ENCODE measurements around the gene UVRAG. TPM values are rescaled to one million over a fixed set of nuclear protein-coding genes. Genes with fewer than 3 reads are reported as not detected.

Gene UVRAG
- total and polyA plus RNA-seq, 4 experiments from 2014 or later, result 11.2 to 32.2 (median 21.3) TPM

- no peaks in the 10 kb centered on the region for H3K36me3 ChIP-seq (ENCODE audit: insufficient read depth, low read length)
- no peaks in the 10 kb centered on the region for H3K36me3 Mint-ChIP-seq
- ChIA-PET POLR2A (ENCODE audit: partially characterized antibody) (no interaction called here), CTCF (ENCODE audit: partially characterized antibody) (interaction anchor here (0.9 to 1.0 kb wide), 2 partner anchors 9 to 11 kb away, joined by 3 to 4 read pairs; no protein-coding TSS in a partner anchor)
- H3K4me1 Mint-ChIP-seq, result no peaks in the 10 kb centered on the region
- intact Hi-C loops (cut with micrococcal nuclease), result no loop called here
- no peak overlapping the region for H3K4me3 Mint-ChIP-seq
- no peaks in the 10 kb centered on the region for H3K4me1 ChIP-seq (ENCODE audit: insufficient read depth, low read length)
- H3K9me3 Mint-ChIP-seq, result no peaks in the 10 kb centered on the region
- peak overlapping the region in 1 of 7 donors; percentile 56 for H3K27ac Mint-ChIP-seq
- no peaks in the 10 kb centered on the region for H3K9me3 ChIP-seq (ENCODE audit: control insufficient read depth in 1 of 2, low read length in 2 of 2)
- H3K27ac ChIP-seq (ENCODE audit: low read depth, low read length), result no peak overlapping the region
- H3K27me3 ChIP-seq (ENCODE audit: insufficient read depth, low read length), result no peaks in the 10 kb centered on the region
- no peak for DNase-seq
- H3K27me3 Mint-ChIP-seq, result no peaks in the 10 kb centered on the region
- no peak overlapping the region for H3K4me3 ChIP-seq (ENCODE audit: low read length in 2 of 2)
Observed at GRCh38 chr11:75792127-75792731, 22.8 kb upstream of the UVRAG start.

- Mint-ChIP-seq H3K27me3 (no peaks in the 10 kb centered on the region), H3K36me3 (no peaks in the 10 kb centered on the region), H3K4me1 (no peaks in the 10 kb centered on the region), H3K9me3 (no peaks in the 10 kb centered on the region), H3K27ac (no peak overlapping the region), H3K4me3 (no peak overlapping the region)
- Histone ChIP-seq H3K27me3 (ENCODE audit: insufficient read depth, low read length) (no peaks in the 10 kb centered on the region), H3K4me1 (ENCODE audit: insufficient read depth, low read length) (no peaks in the 10 kb centered on the region), H3K4me3 (ENCODE audit: low read length in 2 of 2) (no peak overlapping the region), H3K27ac (ENCODE audit: low read depth, low read length) (no peak overlapping the region), H3K36me3 (ENCODE audit: insufficient read depth, low read length) (no peaks in the 10 kb centered on the region), H3K9me3 (ENCODE audit: control insufficient read depth in 1 of 2, low read length in 2 of 2) (no peaks in the 10 kb centered on the region)
- intact Hi-C loops (cut with micrococcal nuclease), result no loop called here
- ChIA-PET CTCF (ENCODE audit: partially characterized antibody) (interaction anchor here (0.9 to 1.7 kb wide), 3 partner anchors 8 to 10 kb away, joined by 3 to 11 read pairs (median 4); no protein-coding TSS in a partner anchor), POLR2A (ENCODE audit: partially characterized antibody) (no interaction called here)
- no peak for DNase-seq
Observed at GRCh38 chr11:75792997-75793800, 21.8 kb upstream of the UVRAG start.

GRCh38 chr11:75793966-75794365 lies 21.0 kb upstream of the UVRAG start:
- CTCF ChIA-PET (ENCODE audit: partially characterized antibody), result interaction anchor here (1.7 kb wide), 1 partner anchor 9 kb away, joined by 11 read pairs; no protein-coding TSS in a partner anchor
- H3K36me3 ChIP-seq (ENCODE audit: insufficient read depth, low read length), result no peaks in the 10 kb centered on the region
- DNase-seq, result no peak
- Mint-ChIP-seq H3K9me3 (no peaks in the 10 kb centered on the region), H3K4me1 (peaks cover 0 to 2% (median 0%) of the 10 kb centered on the region in 4 donors), H3K27me3 (no peaks in the 10 kb centered on the region), H3K36me3 (no peaks in the 10 kb centered on the region), H3K4me3 (no peak overlapping the region), H3K27ac (peak overlapping the region in 1 of 7 donors; percentile 17)
- H3K9me3 ChIP-seq (ENCODE audit: control insufficient read depth in 1 of 2, low read length in 2 of 2), result no peaks in the 10 kb centered on the region
- POLR2A ChIA-PET (ENCODE audit: partially characterized antibody), result no interaction called here
- no peaks in the 10 kb centered on the region for H3K27me3 ChIP-seq (ENCODE audit: insufficient read depth, low read length)
- intact Hi-C loops (cut with micrococcal nuclease), result no loop called here
- no peaks in the 10 kb centered on the region for H3K4me1 ChIP-seq (ENCODE audit: insufficient read depth, low read length)
- no peak overlapping the region for H3K27ac ChIP-seq (ENCODE audit: low read depth, low read length)
- H3K4me3 ChIP-seq (ENCODE audit: low read length in 2 of 2), result no peak overlapping the region

- H3K27ac Mint-ChIP-seq, result no peak overlapping the region
- no peak for DNase-seq
- Histone ChIP-seq H3K9me3 (ENCODE audit: control insufficient read depth in 1 of 2, low read length in 2 of 2) (no peaks in the 10 kb centered on the region), H3K4me1 (ENCODE audit: insufficient read depth, low read length) (no peaks in the 10 kb centered on the region), H3K4me3 (ENCODE audit: low read length in 2 of 2) (no peak overlapping the region), H3K36me3 (ENCODE audit: insufficient read depth, low read length) (no peaks in the 10 kb centered on the region), H3K27ac (ENCODE audit: low read depth, low read length) (no peak overlapping the region), H3K27me3 (ENCODE audit: insufficient read depth, low read length) (no peaks in the 10 kb centered on the region)
- no peak overlapping the region for H3K4me3 Mint-ChIP-seq
- H3K9me3 Mint-ChIP-seq, result no peaks in the 10 kb centered on the region
- ChIA-PET POLR2A (ENCODE audit: partially characterized antibody) (no interaction called here), CTCF (ENCODE audit: partially characterized antibody) (no interaction called here)
- intact Hi-C loops (cut with micrococcal nuclease), result no loop called here
- H3K36me3 Mint-ChIP-seq, result no peaks in the 10 kb centered on the region
- H3K27me3 Mint-ChIP-seq, result no peaks in the 10 kb centered on the region
- H3K4me1 Mint-ChIP-seq, result peaks cover 0 to 6% (median 0%) of the 10 kb centered on the region in 4 donors
Observed at GRCh38 chr11:75795276-75796090, 19.5 kb upstream of the UVRAG start.

GRCh38 chr11:75796091-75796435 lies 18.9 kb upstream of the UVRAG start:
- Mint-ChIP-seq H3K27ac (no peak overlapping the region), H3K36me3 (no peaks in the 10 kb centered on the region), H3K4me1 (peaks cover 2 to 12% (median 4%) of the 10 kb centered on the region in 4 donors), H3K9me3 (no peaks in the 10 kb centered on the region), H3K27me3 (no peaks in the 10 kb centered on the region), H3K4me3 (no peak overlapping the region)
- intact Hi-C loops (cut with micrococcal nuclease), result no loop called here
- CTCF ChIA-PET (ENCODE audit: partially characterized antibody), result no interaction called here
- no peak overlapping the region for H3K27ac ChIP-seq (ENCODE audit: low read depth, low read length)
- H3K4me1 ChIP-seq (ENCODE audit: insufficient read depth, low read length), result peaks cover 6% of the 10 kb centered on the region
- DNase-seq, result no peak
- no peaks in the 10 kb centered on the region for H3K27me3 ChIP-seq (ENCODE audit: insufficient read depth, low read length)
- POLR2A ChIA-PET (ENCODE audit: partially characterized antibody), result no interaction called here
- H3K9me3 ChIP-seq (ENCODE audit: control insufficient read depth in 1 of 2, low read length in 2 of 2), result no peaks in the 10 kb centered on the region
- no peak overlapping the region for H3K4me3 ChIP-seq (ENCODE audit: low read length in 2 of 2)
- H3K36me3 ChIP-seq (ENCODE audit: insufficient read depth, low read length), result no peaks in the 10 kb centered on the region

GRCh38 chr11:75797116-75797515 lies 17.9 kb upstream of the UVRAG start:
- Histone ChIP-seq H3K27ac (ENCODE audit: low read depth, low read length) (no peak overlapping the region), H3K4me3 (ENCODE audit: low read length in 2 of 2) (no peak overlapping the region), H3K27me3 (ENCODE audit: insufficient read depth, low read length) (no peaks in the 10 kb centered on the region), H3K9me3 (ENCODE audit: control insufficient read depth in 1 of 2, low read length in 2 of 2) (no peaks in the 10 kb centered on the region), H3K4me1 (ENCODE audit: insufficient read depth, low read length) (peaks cover 16% of the 10 kb centered on the region), H3K36me3 (ENCODE audit: insufficient read depth, low read length) (no peaks in the 10 kb centered on the region)
- no peaks in the 10 kb centered on the region for H3K9me3 Mint-ChIP-seq
- peaks cover 7 to 22% (median 13%) of the 10 kb centered on the region in 4 donors for H3K4me1 Mint-ChIP-seq
- H3K4me3 Mint-ChIP-seq, result no peak overlapping the region
- intact Hi-C loops (cut with micrococcal nuclease), result no loop called here
- CTCF ChIA-PET (ENCODE audit: partially characterized antibody), result interaction anchor here (1.3 kb wide), 1 partner anchor 70 kb away, joined by 3 read pairs; no protein-coding TSS in a partner anchor
- H3K27me3 Mint-ChIP-seq, result no peaks in the 10 kb centered on the region
- POLR2A ChIA-PET (ENCODE audit: partially characterized antibody), result no interaction called here
- H3K27ac Mint-ChIP-seq, result peak overlapping the region in 1 of 7 donors; percentile 60
- H3K36me3 Mint-ChIP-seq, result no peaks in the 10 kb centered on the region
- DNase-seq, result no peak

GRCh38 chr11:75797792-75798191 lies 17.2 kb upstream of the UVRAG start:
- H3K36me3 Mint-ChIP-seq, result no peaks in the 10 kb centered on the region
- no peak overlapping the region for H3K4me3 Mint-ChIP-seq
- Histone ChIP-seq H3K36me3 (ENCODE audit: insufficient read depth, low read length) (no peaks in the 10 kb centered on the region), H3K4me3 (ENCODE audit: low read length in 2 of 2) (no peak overlapping the region), H3K9me3 (ENCODE audit: control insufficient read depth in 1 of 2, low read length in 2 of 2) (no peaks in the 10 kb centered on the region), H3K4me1 (ENCODE audit: insufficient read depth, low read length) (peaks cover 20% of the 10 kb centered on the region), H3K27me3 (ENCODE audit: insufficient read depth, low read length) (no peaks in the 10 kb centered on the region), H3K27ac (ENCODE audit: low read depth, low read length) (no peak overlapping the region)
- no peak overlapping the region for H3K27ac Mint-ChIP-seq
- no peak for DNase-seq
- CTCF ChIA-PET (ENCODE audit: partially characterized antibody), result interaction anchor here (1.3 kb wide), 1 partner anchor 70 kb away, joined by 3 read pairs; no protein-coding TSS in a partner anchor
- POLR2A ChIA-PET (ENCODE audit: partially characterized antibody), result interaction anchor here (0.6 kb wide), 1 partner anchor 315 kb away, joined by 3 read pairs; no protein-coding TSS in a partner anchor
- intact Hi-C loops (cut with micrococcal nuclease), result no loop called here
- no peaks in the 10 kb centered on the region for H3K9me3 Mint-ChIP-seq
- peaks cover 9 to 26% (median 17%) of the 10 kb centered on the region in 4 donors for H3K4me1 Mint-ChIP-seq
- no peaks in the 10 kb centered on the region for H3K27me3 Mint-ChIP-seq

All from CD4-positive, alpha-beta memory T cell (primary cell).